GM18909 (cell line): ENCODE measurements around the gene FTHL17.

Experiments
- ATAC-seq: cut with Tn5 transposase; IDR thresholded peaks from one replicate; pipeline ENCODE4 v1.9.1; 2021; ENCODE audit warnings: mild to moderate bottlenecking; ENCODE audit not compliant: unreplicated experiment, poor library complexity

FTHL17 gene

GRCh38 chrX:31039327-31039711 is 32.5 kb downstream of the FTHL17 start:
- peak; percentile 8 for ATAC-seq

DNA sequence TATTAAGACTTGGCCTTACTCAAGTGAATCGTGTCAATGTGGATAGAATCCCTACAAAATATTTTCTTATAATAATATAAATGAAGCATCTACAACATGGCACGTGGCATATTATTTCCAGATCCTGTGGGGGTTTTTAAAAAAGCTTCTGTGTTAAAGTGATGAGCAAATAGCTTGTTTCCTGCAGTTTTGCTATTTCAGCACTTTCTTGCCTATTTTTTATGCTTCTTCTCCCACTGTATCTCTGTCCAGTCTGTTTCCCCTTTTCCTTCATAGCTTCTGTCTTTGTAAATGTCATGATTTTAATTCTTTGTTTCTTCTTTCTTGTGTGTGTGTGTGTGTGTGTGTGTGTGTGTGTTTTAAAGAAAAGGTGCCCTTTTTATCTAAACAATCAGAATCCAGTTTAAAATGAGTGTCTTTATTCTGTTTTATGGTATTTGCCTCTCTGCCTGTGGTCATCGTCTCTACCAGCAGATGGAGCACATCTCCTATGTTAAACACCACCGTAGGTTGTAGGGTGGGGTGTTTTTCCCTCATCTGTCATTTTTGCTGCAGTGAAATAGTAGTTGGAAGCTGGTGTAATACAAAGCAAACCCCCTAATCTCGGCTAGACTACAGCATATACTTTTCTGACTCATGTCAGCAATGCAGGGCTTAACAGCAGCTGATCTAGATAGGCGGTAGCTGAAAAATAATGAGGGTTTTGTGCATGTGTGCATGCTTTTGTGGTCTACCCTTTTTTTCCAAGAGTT is 33.1 kb downstream of the FTHL17 start:
- peak; percentile 73 for ATAC-seq

- ATAC-seq, result peak; percentile 84
Measured at GRCh38 chrX:31036895-31037294, 34.9 kb downstream of the FTHL17 start.

- ATAC-seq, result no peak
Measured at GRCh38 chrX:31027351-31027750, 44.5 kb downstream of the FTHL17 start.

DNA sequence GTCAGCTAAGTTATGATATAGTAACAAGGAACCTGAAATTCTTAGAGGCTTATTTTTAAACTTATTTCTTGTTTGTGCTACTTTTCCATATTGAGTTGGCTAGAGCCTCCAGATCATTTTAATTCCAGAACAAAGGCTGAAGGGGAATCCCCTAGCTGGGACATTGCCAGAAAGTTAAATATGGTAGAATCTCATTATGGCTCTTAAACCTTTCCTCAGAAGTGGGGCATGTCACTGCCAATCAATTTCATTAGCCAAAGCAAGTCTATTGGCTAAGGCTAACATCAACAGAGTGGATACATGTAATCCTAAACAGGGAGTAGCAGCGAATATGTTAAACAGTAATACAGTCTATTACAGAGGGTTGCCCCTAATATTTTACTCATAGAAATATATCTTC is 47.0 kb downstream of the FTHL17 start:
- no peak for ATAC-seq

DNA sequence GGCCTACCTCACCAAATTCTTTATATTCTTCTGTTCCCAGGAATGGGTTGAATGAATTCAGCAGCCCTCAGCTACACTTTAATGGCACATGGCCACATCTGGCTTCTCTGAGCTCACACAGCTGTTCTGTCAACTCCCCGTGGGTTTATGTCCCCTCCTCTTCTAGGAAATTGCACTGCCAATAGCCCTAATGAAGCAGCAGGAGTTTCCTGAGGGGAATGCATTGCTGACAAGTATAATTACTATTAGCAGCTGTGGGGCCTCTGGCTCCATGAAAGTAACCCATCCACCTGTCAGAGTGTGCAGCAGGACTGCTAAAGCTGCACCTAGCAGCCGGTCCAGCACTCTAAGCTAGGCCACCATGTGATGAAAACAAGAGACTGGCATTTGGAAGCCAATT is 50.3 kb downstream of the FTHL17 start:
- no peak for ATAC-seq
